ENCODE results near the gene ENTPD7. TPM values are rescaled to one million over a fixed set of nuclear protein-coding genes. Genes with fewer than 3 reads are reported as not detected.
A peak's percentile ranks its signal among the peaks of the same experiment; 100 is the strongest.

The ENTPD7 gene
- total and polyA plus RNA-seq, 9 of the 15 experiments (the other 6 are each of a cell fraction or from before 2014, with no cell fraction given): 1.4 to 13.9 (median 8.5) TPM

DNA sequence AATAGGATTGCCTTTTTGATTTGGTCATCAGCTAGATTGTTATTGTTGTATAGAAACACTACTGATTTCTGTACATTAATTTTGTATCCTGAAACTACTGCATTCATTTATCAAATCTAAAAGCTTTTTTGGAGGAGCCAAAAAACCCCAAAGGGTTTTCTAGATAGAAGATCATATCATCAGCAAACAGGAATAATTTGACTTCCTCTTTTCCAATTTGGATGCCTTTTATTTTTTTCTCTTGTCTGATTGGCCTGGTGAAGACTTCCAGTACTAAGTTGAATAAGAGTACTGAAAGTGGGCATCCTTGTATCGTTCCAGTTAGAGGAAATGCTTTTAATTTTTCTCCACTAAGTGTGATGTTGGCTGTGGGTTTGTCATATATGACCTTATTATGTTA is 10.6 kb upstream of the ENTPD7 start:
- FAIRE-seq: no peak
- no peaks in the 10 kb centered on the region for H3K9me1 ChIP-seq (ENCODE audit: control insufficient read depth, insufficient read depth, low read length)
- no peaks in the 10 kb centered on the region for H4K20me1 ChIP-seq (replicated peaks; ENCODE audit: control insufficient read depth, insufficient read depth, low read length)
- H3K4me1 ChIP-seq (replicated peaks in 1 of 2; ENCODE audit: control insufficient read depth in 2 of 2, insufficient read depth in 2 of 2, low read length in 2 of 2): peaks cover 0 to 11% of the 10 kb centered on the region in 2 experiments; a peak in 2 of 5 replicates
- in situ Hi-C loops (cut with MboI): no loop called here
- H3K9me3 ChIP-seq (replicated peaks; ENCODE audit: control insufficient read depth, insufficient read depth, low read depth, low read length): no peaks in the 10 kb centered on the region
- BruUV-seq (replicated peaks): no TSS peak
- H3K27me3 ChIP-seq (ENCODE audit: control insufficient read depth in 2 of 2, insufficient read depth in 2 of 2, low read length in 2 of 2): no peaks in the 10 kb centered on the region
- ATAC-seq: no peak
- DNase-seq (ENCODE audit: extremely low read depth in 1 of 4, low spot score in 3 of 4): no peak
- no peak overlapping the region for H3K4me2 ChIP-seq (ENCODE audit: insufficient read depth, low read length)
- ChIA-PET POLR2A (interaction anchor here (1.7 kb wide), 1 partner anchor 10 kb away, joined by 4 read pairs; the partner anchor contains the start of gene ENTPD7), CTCF (ENCODE audit: low intra/inter-chr PET ratio) (no interaction called here)
- no peak overlapping the region for H3K4me3 ChIP-seq
- H3K9ac ChIP-seq (ENCODE audit: insufficient read depth in 1 of 2, low read depth in 2 of 2, low read length in 2 of 2): no peak overlapping the region
- H2AFZ ChIP-seq (ENCODE audit: low read depth, low read length): no peak overlapping the region
- intact Hi-C loops (cut with micrococcal nuclease): no loop called here
- H3K27ac ChIP-seq (ENCODE audit: extremely low read depth, low read depth, low read length): no peak overlapping the region
- WGBS (ENCODE audit: insufficient coverage, low coverage, missing lambda C conversion rate): 0% methylated on average over 1 of the region's 1 CpG
- no peaks in the 10 kb centered on the region for H3K36me3 ChIP-seq (ENCODE audit: control insufficient read depth, insufficient read depth, low read length)
- H3K79me2 ChIP-seq (ENCODE audit: control insufficient read depth, insufficient read depth, low read length): no peaks in the 10 kb centered on the region
- TF ChIP-seq PTBP1 (IDR thresholded peaks at IDR 0.05; ENCODE audit: low read depth, low read length): no peak
- TF ChIP-seq SPI1 (IDR thresholded peaks at IDR 0.05; ENCODE audit: borderline replicate concordance, low read depth, low read length): peak; percentile 85

DNA sequence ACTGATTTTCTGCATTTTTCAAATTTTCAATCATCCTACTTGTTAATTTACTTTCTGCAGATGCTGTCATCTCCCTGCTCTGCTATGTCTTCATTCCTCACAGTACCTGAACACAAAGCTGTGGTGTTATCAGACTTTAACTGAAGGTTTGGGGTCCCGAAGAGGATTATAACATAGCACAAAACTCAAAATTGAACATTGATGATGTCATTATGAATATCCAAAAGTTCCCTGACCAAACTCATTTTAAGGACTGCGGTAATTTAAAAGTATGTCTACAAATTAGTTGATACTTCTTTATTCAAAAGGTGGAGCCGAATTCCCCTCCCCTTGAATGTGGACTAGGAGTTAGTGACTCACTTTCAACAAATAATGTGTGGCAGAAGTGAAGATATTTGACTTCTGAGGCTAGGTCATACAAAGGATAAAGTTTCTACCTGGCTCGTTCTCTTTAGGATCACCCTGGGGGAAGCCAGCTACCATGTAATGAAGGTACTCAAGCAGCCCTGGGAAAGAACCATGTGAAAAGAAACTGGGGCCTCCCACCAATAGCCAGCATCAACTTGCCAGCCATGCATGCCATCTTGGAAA is 6.4 kb upstream of the ENTPD7 start:
- H3K9ac ChIP-seq (ENCODE audit: insufficient read depth in 1 of 2, low read depth in 2 of 2, low read length in 2 of 2): no peak overlapping the region
- in situ Hi-C loops (cut with MboI) (no loop called here), intact Hi-C loops (cut with micrococcal nuclease) (no loop called here)
- ATAC-seq: no peak
- H4K20me1 ChIP-seq (replicated peaks; ENCODE audit: control insufficient read depth, insufficient read depth, low read length): no peaks in the 10 kb centered on the region
- H3K9me1 ChIP-seq (ENCODE audit: control insufficient read depth, insufficient read depth, low read length): no peaks in the 10 kb centered on the region
- H3K4me1 ChIP-seq (replicated peaks in 1 of 2; ENCODE audit: control insufficient read depth in 2 of 2, insufficient read depth in 2 of 2, low read length in 2 of 2): peaks cover 0 to 12% of the 10 kb centered on the region in 2 experiments; a peak in 2 of 5 replicates
- H2AFZ ChIP-seq (ENCODE audit: low read depth, low read length): no peak overlapping the region
- ChIA-PET POLR2A (interaction anchor here (0.7 kb wide), 1 partner anchor 25 kb away, joined by 3 read pairs; no protein-coding TSS in a partner anchor), CTCF (ENCODE audit: low intra/inter-chr PET ratio) (no interaction called here)
- no peak overlapping the region for H3K4me3 ChIP-seq
- H3K9me3 ChIP-seq (replicated peaks; ENCODE audit: control insufficient read depth, insufficient read depth, low read depth, low read length): no peaks in the 10 kb centered on the region
- H3K27me3 ChIP-seq (ENCODE audit: control insufficient read depth in 2 of 2, insufficient read depth in 2 of 2, low read length in 2 of 2): no peaks in the 10 kb centered on the region
- no peak for DNase-seq (ENCODE audit: extremely low read depth in 1 of 4, low spot score in 3 of 4)
- H3K36me3 ChIP-seq (ENCODE audit: control insufficient read depth, insufficient read depth, low read length): no peaks in the 10 kb centered on the region
- WGBS (ENCODE audit: insufficient coverage, low coverage, missing lambda C conversion rate): 66% methylated on average over 4 of the region's 4 CpGs
- H3K79me2 ChIP-seq (ENCODE audit: control insufficient read depth, insufficient read depth, low read length): no peaks in the 10 kb centered on the region
- H3K27ac ChIP-seq (ENCODE audit: extremely low read depth, low read depth, low read length): peak overlapping the region; percentile 21; the same call in 1 of the 3 replicates
- BruUV-seq (replicated peaks): no TSS peak
- TF ChIP-seq, protein P1, sequence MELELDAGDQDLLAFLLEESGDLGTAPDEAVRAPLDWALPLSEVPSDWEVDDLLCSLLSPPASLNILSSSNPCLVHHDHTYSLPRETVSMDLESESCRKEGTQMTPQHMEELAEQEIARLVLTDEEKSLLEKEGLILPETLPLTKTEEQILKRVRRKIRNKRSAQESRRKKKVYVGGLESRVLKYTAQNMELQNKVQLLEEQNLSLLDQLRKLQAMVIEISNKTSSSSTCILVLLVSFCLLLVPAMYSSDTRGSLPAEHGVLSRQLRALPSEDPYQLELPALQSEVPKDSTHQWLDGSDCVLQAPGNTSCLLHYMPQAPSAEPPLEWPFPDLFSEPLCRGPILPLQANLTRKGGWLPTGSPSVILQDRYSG (tag; conservative IDR thresholded peaks at IDR 0.05; ENCODE audit: low read depth): no peak
- no peak for TF ChIP-seq MEF2D (tag; conservative IDR thresholded peaks at IDR 0.05; ENCODE audit: low read depth)
- TF ChIP-seq KAT2B (IDR thresholded peaks at IDR 0.05; ENCODE audit: low read depth, low read length): no peak
- TF ChIP-seq, protein P2, sequence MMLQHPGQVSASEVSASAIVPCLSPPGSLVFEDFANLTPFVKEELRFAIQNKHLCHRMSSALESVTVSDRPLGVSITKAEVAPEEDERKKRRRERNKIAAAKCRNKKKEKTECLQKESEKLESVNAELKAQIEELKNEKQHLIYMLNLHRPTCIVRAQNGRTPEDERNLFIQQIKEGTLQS (IDR thresholded peaks at IDR 0.05): peak; percentile 37; the same call in 1 of the 2 replicates
- TF ChIP-seq, protein P2 (CRISPR knock-in tag; conservative IDR thresholded peaks at IDR 0.05): no peak
- no peak for TF ChIP-seq ZNF316 (IDR thresholded peaks at IDR 0.05)
- FAIRE-seq: no peak
- H3K4me2 ChIP-seq (ENCODE audit: insufficient read depth, low read length): no peak overlapping the region; the same call in 1 of the 2 replicates
